HepG2 (cell line): ENCODE data around the gene ZNF91. TPM values are rescaled to one million over a fixed set of nuclear protein-coding genes. Genes with fewer than 3 reads are reported as not detected.
A peak's percentile ranks its signal among the peaks of the same experiment; 100 is the strongest.

Experiments used
- DNMT1 ChIP-seq: sonication (generic); formaldehyde crosslinking; IDR thresholded peaks from 2 replicates; pipeline ENCODE4 v1.5.1; 2020; ENCODE audit warnings: mild to moderate bottlenecking, missing genetic modification reagents
- ERF ChIP-seq: IDR thresholded peaks from 2 replicates; pipeline ENCODE4 v1.6.1; 2018; ENCODE audit warnings: missing biosample characterization, missing genetic modification reagents
- FOXC1 ChIP-seq: sonication (generic); formaldehyde crosslinking; IDR thresholded peaks from 2 replicates; pipeline ENCODE4 v1.8.0; 2022; ENCODE audit warnings: mild to moderate bottlenecking, missing genetic modification reagents, borderline replicate concordance
- GATAD1 ChIP-seq: IDR thresholded peaks from 2 replicates; pipeline ENCODE4 v1.6.1; 2016; ENCODE audit warnings: missing genetic modification reagents, missing compliant biosample characterization
- GTF2F1 ChIP-seq: fragments of 150-350 bp; IDR thresholded peaks from 2 replicates; pipeline ENCODE4 v1.6.1; 2014; ENCODE audit warnings: low read length
- ISX ChIP-seq: sonication (generic); formaldehyde crosslinking; conservative IDR thresholded peaks from 2 replicates; pipeline ENCODE4 v1.5.0; 2020; ENCODE audit warnings: missing genetic modification reagents
- MTA1 ChIP-seq: sonication (generic); formaldehyde crosslinking; IDR thresholded peaks from 2 replicates; pipeline ENCODE4 v1.4.0; 2020; ENCODE audit warnings: missing genetic modification reagents, mild to moderate bottlenecking, borderline replicate concordance
- MXD4 ChIP-seq: IDR thresholded peaks from 2 replicates; pipeline ENCODE4 v1.6.1; 2016; ENCODE audit warnings: mild to moderate bottlenecking, missing biosample characterization, missing genetic modification reagents
- NCOA2 ChIP-seq: sonication (generic); formaldehyde crosslinking; IDR thresholded peaks from 2 replicates; pipeline ENCODE4 v1.8.0; 2022; ENCODE audit warnings: inconsistent platforms
- NCOR1 ChIP-seq: fragments of 200-600 bp; sonication (generic); IDR thresholded peaks from 2 replicates; pipeline ENCODE4 v1.7.0; 2017; ENCODE audit warnings: antibody characterized with exemption, low read length, borderline replicate concordance
- RBM22 ChIP-seq: fragments of 200-400 bp; formaldehyde crosslinking; optimal IDR thresholded peaks from 2 replicates; pipeline ENCODE3; 2017; ENCODE audit warnings: mild to moderate bottlenecking, low read length, moderate library complexity
- SRY ChIP-seq: sonication (generic); formaldehyde crosslinking; IDR thresholded peaks from 2 replicates; pipeline ENCODE4 v1.8.0; 2022; ENCODE audit warnings: mild to moderate bottlenecking, missing genetic modification reagents
- TEF ChIP-seq: sonication (generic); formaldehyde crosslinking; IDR thresholded peaks from 2 replicates; pipeline ENCODE4 v1.5.0; 2020; ENCODE audit warnings: missing genetic modification reagents
- TGIF2 ChIP-seq: IDR thresholded peaks from 2 replicates; pipeline ENCODE4 v1.6.1; 2016; ENCODE audit warnings: control low read depth, missing compliant biosample characterization
- ZBTB2 ChIP-seq: sonication (generic); formaldehyde crosslinking; IDR thresholded peaks from 2 replicates; pipeline ENCODE4 v1.8.0; 2022; ENCODE audit warnings: low read depth, missing genetic modification reagents
- ZBTB49 ChIP-seq: sonication (generic); formaldehyde crosslinking; IDR thresholded peaks from 2 replicates; pipeline ENCODE4 v1.4.0; 2020; ENCODE audit warnings: missing genetic modification reagents, borderline replicate concordance
- ZC3H13 ChIP-seq: sonication (generic); formaldehyde crosslinking; IDR thresholded peaks from 2 replicates; pipeline ENCODE4 v1.8.1; 2023; ENCODE audit warnings: mild to moderate bottlenecking, missing genetic modification reagents, moderate library complexity
- ZMAT5 ChIP-seq: sonication (generic); formaldehyde crosslinking; IDR thresholded peaks from 2 replicates; pipeline ENCODE4 v1.5.0; 2020; ENCODE audit warnings: mild to moderate bottlenecking, low read depth, missing genetic modification reagents, borderline replicate concordance
- ZNF10 ChIP-seq: sonication (generic); formaldehyde crosslinking; IDR thresholded peaks from 2 replicates; pipeline ENCODE4 v1.4.0; 2020; ENCODE audit warnings: mild to moderate bottlenecking, low read depth, missing genetic modification reagents, borderline replicate concordance
- ZNF180 ChIP-seq: sonication (generic); formaldehyde crosslinking; IDR thresholded peaks from 2 replicates; pipeline ENCODE4 v1.4.0; 2020; ENCODE audit warnings: low read depth, missing genetic modification reagents, borderline replicate concordance
- ZNF468 ChIP-seq: sonication (generic); formaldehyde crosslinking; IDR thresholded peaks from 2 replicates; pipeline ENCODE4 v1.8.0; 2022; ENCODE audit warnings: mild to moderate bottlenecking, moderate library complexity, missing genetic modification reagents
- ZNF598 ChIP-seq: sonication (generic); formaldehyde crosslinking; IDR thresholded peaks from 2 replicates; pipeline ENCODE4 v1.5.1; 2020; ENCODE audit warnings: mild to moderate bottlenecking, missing genetic modification reagents, borderline replicate concordance
- ZNF660 ChIP-seq: sonication (generic); formaldehyde crosslinking; IDR thresholded peaks from 2 replicates; pipeline ENCODE4 v1.5.1; 2020; ENCODE audit warnings: mild to moderate bottlenecking, low read depth, missing genetic modification reagents, borderline replicate concordance
- ZNF772 ChIP-seq: sonication (generic); formaldehyde crosslinking; IDR thresholded peaks from 2 replicates; pipeline ENCODE4 v1.5.0; 2020; ENCODE audit warnings: mild to moderate bottlenecking, missing genetic modification reagents
- ZNF83 ChIP-seq: sonication (generic); formaldehyde crosslinking; IDR thresholded peaks from 2 replicates; pipeline ENCODE4 v1.4.0; 2020; ENCODE audit warnings: missing genetic modification reagents, mild to moderate bottlenecking, borderline replicate concordance
- ZSCAN30 ChIP-seq: sonication (generic); formaldehyde crosslinking; IDR thresholded peaks from 2 replicates; pipeline ENCODE4 v1.5.0; 2020; ENCODE audit warnings: mild to moderate bottlenecking, missing genetic modification reagents
- polyA plus RNA-seq, 8 experiments: library from polyadenylated mRNA; depleted of rRNA in 3 of 8; stranded (reverse) in 7 of 8; unstranded in 1 of 8; fragments of >200 nt; fragmentation: Illumina TruSeq in 4 of 8; extraction: Trizol in 4 of 8; gene quantifications; 2 replicates each; pipeline versions ENCODE4 v1.2.1 to v1.2.3, GENCODE V29; 2011 to 2016; ENCODE audit warnings: low read depth in 4 of 8, missing spikeins in 1 of 8, mixed read lengths in 1 of 8; ENCODE audit not compliant: insufficient read depth in 1 of 8
- total RNA-seq, 5 experiments: library from RNA; depleted of rRNA; stranded (reverse); fragments of >200 nt; fragmentation: Illumina TruSeq; extraction: Trizol; gene quantifications; 2 replicates each; pipeline ENCODE4 v1.2.3, GENCODE V29; 2016; ENCODE audit warnings: low read depth in 1 of 5

ZNF91 gene
- total and polyA plus RNA-seq, 2 of the 13 experiments (the other 11 are each of a cell fraction or from before 2014, with no cell fraction given): 19.4 to 21.5 TPM

GRCh38 chr19:23395041-23395721 lies at the start of gene ZNF91 (continued):
- TF ChIP-seq ZC3H13 (CRISPR knock-in tag) (no peak), SRY (CRISPR knock-in tag) (0 out of 2 replicates have a peak, but pooled peaks have one; percentile 25), FOXC1 (CRISPR knock-in tag) (peak; percentile 84; the same call in 1 of the 2 replicates), RBM22 (no peak), ZNF772 (CRISPR knock-in tag) (0 out of 2 replicates have a peak, but pooled peaks have one; percentile 69), TEF (0 out of 2 replicates have a peak, but pooled peaks have one; percentile 55), ZNF180 (CRISPR knock-in tag) (0 out of 2 replicates have a peak, but pooled peaks have one; percentile 35), GATAD1 (CRISPR knock-in tag) (peak; percentile 73; the same call in 1 of the 2 replicates), ERF (CRISPR knock-in tag) (0 out of 2 replicates have a peak, but pooled peaks have one; percentile 63), TGIF2 (CRISPR knock-in tag) (peak; percentile 93), NCOR1 (no peak; the same call in 1 of the 2 replicates), NCOA2 (CRISPR knock-in tag) (peak; percentile 50; the same call in 1 of the 2 replicates), ZSCAN30 (no peak), GTF2F1 (no peak), ZBTB49 (CRISPR knock-in tag) (0 out of 2 replicates have a peak, but pooled peaks have one; percentile 32), MXD4 (CRISPR knock-in tag) (0 out of 2 replicates have a peak, but pooled peaks have one; percentile 56), MTA1 (peak; percentile 55; the same call in 1 of the 2 replicates), ZNF468 (CRISPR knock-in tag) (peak; percentile 80; the same call in 1 of the 2 replicates), ZNF598 (CRISPR knock-in tag) (no peak), ZNF10 (CRISPR knock-in tag) (no peak), ZMAT5 (CRISPR knock-in tag) (no peak), ZNF83 (CRISPR knock-in tag) (no peak), ZNF660 (no peak), ISX (CRISPR knock-in tag) (peak; percentile 42; the same call in 1 of the 2 replicates), DNMT1 (CRISPR knock-in tag) (no peak), ZBTB2 (CRISPR knock-in tag) (no peak)
